Hepatocyte (in vitro differentiated cells): ENCODE measurements around the gene DLGAP3. TPM values are rescaled to one million over a fixed set of nuclear protein-coding genes. Genes with fewer than 3 reads are reported as not detected.

ENCODE experiments used
- DNase-seq: peaks from one replicate; pipeline ENCODE4 v3.0.0-alpha.2; 2016; ENCODE audit warnings: low spot score
- H2AFZ ChIP-seq: fragments of 200-600 bp; sonication (generic); 2 replicates; pipeline ENCODE4 v1.6.0; 2016; ENCODE audit warnings: antibody characterized with exemption, mild to moderate bottlenecking
- H3K27ac ChIP-seq: fragments of 200-600 bp; sonication (generic); 2 replicates; pipeline ENCODE4 v1.5.1; 2016; ENCODE audit warnings: mild to moderate bottlenecking
- H3K27me3 ChIP-seq: fragments of 200-600 bp; sonication (generic); 2 replicates; pipeline ENCODE4 v1.6.1; 2016
- H3K36me3 ChIP-seq: fragments of 200-600 bp; sonication (generic); replicated peaks from 2 replicates; pipeline ENCODE4 v1.5.1; 2016; ENCODE audit warnings: low read depth; ENCODE audit not compliant: insufficient read depth
- H3K4me1 ChIP-seq: fragments of 200-600 bp; sonication (generic); 2 replicates; pipeline ENCODE4 v1.5.1; 2016; ENCODE audit warnings: mild to moderate bottlenecking, moderate library complexity; ENCODE audit not compliant: insufficient read depth
- H3K4me2 ChIP-seq: fragments of 200-600 bp; sonication (generic); 2 replicates; pipeline ENCODE4 v1.6.0; 2016
- H3K4me3 ChIP-seq: fragments of 200-600 bp; sonication (generic); 2 replicates; pipeline ENCODE4 v1.5.1; 2016; ENCODE audit warnings: mild to moderate bottlenecking
- H3K79me2 ChIP-seq: fragments of 200-600 bp; sonication (generic); 2 replicates; pipeline ENCODE4 v1.6.0; 2017; ENCODE audit warnings: mild to moderate bottlenecking
- H3K9me2 ChIP-seq: fragments of 200-600 bp; sonication (generic); replicated peaks from 2 replicates; pipeline ENCODE4 v1.6.0; 2017; ENCODE audit warnings: mild to moderate bottlenecking; ENCODE audit not compliant: insufficient read depth
- H3K9me3 ChIP-seq: fragments of 200-600 bp; sonication (generic); 2 replicates; pipeline ENCODE4 v1.5.1; 2016; ENCODE audit warnings: low read depth, mild to moderate bottlenecking
- H4K20me1 ChIP-seq: fragments of 200-600 bp; sonication (generic); 2 replicates; pipeline ENCODE4 v1.6.0; 2016; ENCODE audit warnings: mild to moderate bottlenecking; ENCODE audit not compliant: insufficient read depth, poor library complexity, severe bottlenecking
- CTCF ChIP-seq: fragments of 200-600 bp; sonication (generic); IDR thresholded peaks from 2 replicates; pipeline ENCODE4 v1.5.1; 2016; ENCODE audit warnings: antibody characterized with exemption, mild to moderate bottlenecking; ENCODE audit not compliant: poor library complexity
- EZH2 ChIP-seq: fragments of 200-600 bp; sonication (generic); IDR thresholded peaks from 2 replicates; pipeline ENCODE4 v1.6.1; 2016; ENCODE audit warnings: antibody characterized with exemption, mild to moderate bottlenecking, borderline replicate concordance
- EZH2phosphoT487 ChIP-seq: fragments of 200-600 bp; sonication (generic); IDR thresholded peaks from one replicate; pipeline ENCODE4 v1.6.1; 2018; ENCODE audit warnings: antibody characterized with exemption, mild to moderate bottlenecking, low read depth, moderate library complexity; ENCODE audit not compliant: unreplicated experiment, severe bottlenecking
- WGBS: methylation state at CpG from one replicate; pipeline ENCODE4 v1.1.6; 2016; ENCODE audit warnings: low lambda C conversion rate; ENCODE audit errors: missing lambda C conversion rate; 5-methylcytosine and 5-hydroxymethylcytosine counted together
- polyA plus RNA-seq: library from polyadenylated mRNA; unstranded; fragments of >200 nt; fragmentation: Nextera tagmentation; extraction: Ambion mirVana; gene quantifications from 2 replicates; pipeline ENCODE4 v1.2.1, GENCODE V29; 2016
- total RNA-seq: library from RNA; depleted of rRNA; stranded (reverse); fragments of >200 nt; gene quantifications from 2 replicates; pipeline ENCODE4 v1.2.3, GENCODE V29; 2014

Gene DLGAP3
- total and polyA plus RNA-seq, 2 experiments from 2014 or later: 0.33 to 1.0 TPM

- WGBS: 22% methylated on average over 28 of the region's 66 CpGs
- peak; percentile 33 for DNase-seq
- no peaks in the 10 kb centered on the region for H3K36me3 ChIP-seq
- H4K20me1 ChIP-seq: no peaks in the 10 kb centered on the region
- no peak overlapping the region for H3K27ac ChIP-seq
- H3K9me2 ChIP-seq: no peaks in the 10 kb centered on the region
- no peaks in the 10 kb centered on the region for H3K79me2 ChIP-seq
- H3K4me1 ChIP-seq: peaks cover 4% of the 10 kb centered on the region
- H3K27me3 ChIP-seq: peaks cover 78% of the 10 kb centered on the region
- peak overlapping the region; percentile 61 for H3K4me3 ChIP-seq
- H3K4me2 ChIP-seq: peak overlapping the region; percentile 97
- no peaks in the 10 kb centered on the region for H3K9me3 ChIP-seq
- TF ChIP-seq CTCF (no peak), EZH2phosphoT487 (peak; percentile 43)
- no peak overlapping the region for H2AFZ ChIP-seq
Measured at GRCh38 chr1:34928699-34929496, 552 bp downstream of the DLGAP3 start.

DNA sequence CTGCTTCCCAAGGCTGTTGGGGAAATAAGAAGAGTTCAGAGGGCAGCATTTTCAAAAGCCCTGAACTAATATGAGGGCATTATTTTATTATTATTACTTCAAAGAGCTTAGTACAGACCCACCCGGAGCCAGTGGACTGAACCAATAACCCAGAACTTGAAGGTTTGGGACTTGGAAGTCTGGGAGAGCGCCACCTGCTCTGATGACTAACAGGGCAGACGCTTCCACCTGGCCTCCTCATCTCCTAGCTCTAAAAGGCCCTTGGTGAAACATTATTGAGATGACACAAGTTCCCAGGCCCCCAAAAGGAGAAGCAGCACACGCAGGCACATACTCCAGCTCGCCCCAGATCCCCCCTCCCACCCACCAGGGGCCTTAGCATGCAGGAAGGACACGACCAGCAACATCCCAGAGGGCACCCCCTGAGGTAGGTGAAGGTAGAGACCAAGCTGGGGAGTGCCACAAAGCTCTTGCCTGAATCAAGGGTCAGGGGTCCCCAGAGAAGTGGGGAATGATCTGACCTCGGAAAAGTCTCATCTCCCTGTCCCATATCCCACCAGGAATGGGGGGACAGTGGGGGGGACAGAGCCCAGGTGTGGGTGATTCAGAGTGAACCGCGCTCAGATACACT lies 1.3 kb downstream of the DLGAP3 start:
- peaks cover 4% of the 10 kb centered on the region for H3K4me1 ChIP-seq
- H3K79me2 ChIP-seq: no peaks in the 10 kb centered on the region
- no peaks in the 10 kb centered on the region for H3K36me3 ChIP-seq
- no peak for TF ChIP-seq EZH2
- no peak for TF ChIP-seq CTCF
- no peaks in the 10 kb centered on the region for H3K9me3 ChIP-seq
- no peak for DNase-seq
- no peaks in the 10 kb centered on the region for H4K20me1 ChIP-seq
- H3K27me3 ChIP-seq: peaks cover 73% of the 10 kb centered on the region
- no peak overlapping the region for H3K4me3 ChIP-seq
- 45% methylated on average over 8 of the region's 9 CpGs for WGBS
- H2AFZ ChIP-seq: no peak overlapping the region
- no peak overlapping the region for H3K4me2 ChIP-seq
- no peak overlapping the region for H3K27ac ChIP-seq
- H3K9me2 ChIP-seq: no peaks in the 10 kb centered on the region

- Histone ChIP-seq H3K36me3 (no peaks in the 10 kb centered on the region), H3K4me3 (no peak overlapping the region), H3K4me2 (no peak overlapping the region), H3K4me1 (peaks cover 4% of the 10 kb centered on the region), H3K27me3 (peaks cover 75% of the 10 kb centered on the region), H4K20me1 (no peaks in the 10 kb centered on the region), H3K9me2 (no peaks in the 10 kb centered on the region), H2AFZ (no peak overlapping the region), H3K27ac (no peak overlapping the region), H3K79me2 (no peaks in the 10 kb centered on the region), H3K9me3 (no peaks in the 10 kb centered on the region)
- TF ChIP-seq CTCF (no peak), EZH2phosphoT487 (no peak), EZH2 (no peak)
- DNase-seq: no peak
- 82% methylated on average over 5 of the region's 8 CpGs for WGBS
Measured at GRCh38 chr1:34927316-34927715, 2.1 kb downstream of the DLGAP3 start.
